ENCODE data around the gene MMP14. TPM values are rescaled to one million over a fixed set of nuclear protein-coding genes. Genes with fewer than 3 reads are reported as not detected.

MMP14 gene
- total RNA-seq, 1 experiment from 2014 or later = 34.8 TPM

DNA sequence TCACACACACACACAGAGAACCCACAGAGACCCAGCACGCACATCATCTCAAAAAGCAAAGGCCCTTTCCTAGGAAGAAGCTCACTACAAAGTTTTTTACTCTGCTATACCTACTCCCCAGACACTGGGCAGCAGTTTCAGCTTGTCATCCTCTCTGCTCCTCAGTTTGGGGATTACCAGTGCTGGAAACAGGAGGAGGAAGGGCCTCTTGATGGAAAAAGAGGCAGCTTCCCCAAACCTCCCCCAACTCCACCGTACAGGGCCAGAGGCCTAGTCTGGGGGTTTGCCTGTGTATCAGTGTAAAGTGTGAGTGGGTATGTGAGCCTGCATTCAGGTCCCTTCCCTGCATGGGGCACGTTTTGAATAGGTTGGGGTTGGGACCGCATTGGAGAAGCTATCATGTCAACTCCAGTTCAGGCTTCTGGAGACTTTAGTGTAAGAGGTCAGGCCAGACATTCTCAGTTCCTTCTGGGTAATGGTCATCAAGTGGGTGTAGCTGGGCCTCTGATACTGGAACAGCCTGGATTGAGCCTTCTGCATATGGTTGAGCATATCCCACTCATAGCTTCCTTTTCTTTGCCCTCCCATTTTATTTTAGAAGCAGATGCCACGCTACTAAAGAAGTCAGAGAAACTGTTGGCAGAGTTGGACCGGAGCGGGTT, 47.8 kb downstream of the MMP14 start:
- ChIA-PET CTCF (interaction anchor here (0.6 kb wide), 1 partner anchor 91 kb away, joined by 4 read pairs; no protein-coding TSS in a partner anchor), POLR2A (ENCODE audit: unreplicated experiment) (interaction anchor here (0.6 kb wide), 1 partner anchor 1064 kb away, joined by 11 read pairs; no protein-coding TSS in a partner anchor)
- intact Hi-C loops (cut with micrococcal nuclease; ENCODE audit: unreplicated experiment) = no loop called here
- H3K36me3 ChIP-seq (ENCODE audit: low read depth) = no peaks in the 10 kb centered on the region
- H3K27ac ChIP-seq = no peak overlapping the region
- H3K4me1 ChIP-seq (replicated peaks; ENCODE audit: insufficient read depth) = peaks cover 7% of the 10 kb centered on the region; the same call in 1 of the 2 replicates
- no peak for DNase-seq
- peaks cover 5% of the 10 kb centered on the region; the same call in 1 of the 2 replicates for H3F3A ChIP-seq (ENCODE audit: insufficient read depth, low read depth)
- no peaks in the 10 kb centered on the region for H4K20me1 ChIP-seq (ENCODE audit: insufficient read depth)
- no peak overlapping the region for H3K4me2 ChIP-seq
- no peak overlapping the region for H3K4me3 ChIP-seq
- no TSS peak for BruUV-seq (replicated peaks)
- H3K9me2 ChIP-seq (ENCODE audit: insufficient read depth) = no peaks in the 10 kb centered on the region
- no peaks in the 10 kb centered on the region for H3K79me2 ChIP-seq (ENCODE audit: low read depth)
- no peaks in the 10 kb centered on the region for H3K9me3 ChIP-seq (ENCODE audit: insufficient read depth, low read depth)
- H3K27me3 ChIP-seq (ENCODE audit: insufficient read depth, low read depth) = no peaks in the 10 kb centered on the region
- TF ChIP-seq, protein P1, sequence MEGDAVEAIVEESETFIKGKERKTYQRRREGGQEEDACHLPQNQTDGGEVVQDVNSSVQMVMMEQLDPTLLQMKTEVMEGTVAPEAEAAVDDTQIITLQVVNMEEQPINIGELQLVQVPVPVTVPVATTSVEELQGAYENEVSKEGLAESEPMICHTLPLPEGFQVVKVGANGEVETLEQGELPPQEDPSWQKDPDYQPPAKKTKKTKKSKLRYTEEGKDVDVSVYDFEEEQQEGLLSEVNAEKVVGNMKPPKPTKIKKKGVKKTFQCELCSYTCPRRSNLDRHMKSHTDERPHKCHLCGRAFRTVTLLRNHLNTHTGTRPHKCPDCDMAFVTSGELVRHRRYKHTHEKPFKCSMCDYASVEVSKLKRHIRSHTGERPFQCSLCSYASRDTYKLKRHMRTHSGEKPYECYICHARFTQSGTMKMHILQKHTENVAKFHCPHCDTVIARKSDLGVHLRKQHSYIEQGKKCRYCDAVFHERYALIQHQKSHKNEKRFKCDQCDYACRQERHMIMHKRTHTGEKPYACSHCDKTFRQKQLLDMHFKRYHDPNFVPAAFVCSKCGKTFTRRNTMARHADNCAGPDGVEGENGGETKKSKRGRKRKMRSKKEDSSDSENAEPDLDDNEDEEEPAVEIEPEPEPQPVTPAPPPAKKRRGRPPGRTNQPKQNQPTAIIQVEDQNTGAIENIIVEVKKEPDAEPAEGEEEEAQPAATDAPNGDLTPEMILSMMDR (conservative IDR thresholded peaks at IDR 0.05) = no peak
- no peak for TF ChIP-seq EZH2 (IDR thresholded peaks at IDR 0.05; ENCODE audit: low read depth)
- no peak overlapping the region for H2AFZ ChIP-seq

DNA sequence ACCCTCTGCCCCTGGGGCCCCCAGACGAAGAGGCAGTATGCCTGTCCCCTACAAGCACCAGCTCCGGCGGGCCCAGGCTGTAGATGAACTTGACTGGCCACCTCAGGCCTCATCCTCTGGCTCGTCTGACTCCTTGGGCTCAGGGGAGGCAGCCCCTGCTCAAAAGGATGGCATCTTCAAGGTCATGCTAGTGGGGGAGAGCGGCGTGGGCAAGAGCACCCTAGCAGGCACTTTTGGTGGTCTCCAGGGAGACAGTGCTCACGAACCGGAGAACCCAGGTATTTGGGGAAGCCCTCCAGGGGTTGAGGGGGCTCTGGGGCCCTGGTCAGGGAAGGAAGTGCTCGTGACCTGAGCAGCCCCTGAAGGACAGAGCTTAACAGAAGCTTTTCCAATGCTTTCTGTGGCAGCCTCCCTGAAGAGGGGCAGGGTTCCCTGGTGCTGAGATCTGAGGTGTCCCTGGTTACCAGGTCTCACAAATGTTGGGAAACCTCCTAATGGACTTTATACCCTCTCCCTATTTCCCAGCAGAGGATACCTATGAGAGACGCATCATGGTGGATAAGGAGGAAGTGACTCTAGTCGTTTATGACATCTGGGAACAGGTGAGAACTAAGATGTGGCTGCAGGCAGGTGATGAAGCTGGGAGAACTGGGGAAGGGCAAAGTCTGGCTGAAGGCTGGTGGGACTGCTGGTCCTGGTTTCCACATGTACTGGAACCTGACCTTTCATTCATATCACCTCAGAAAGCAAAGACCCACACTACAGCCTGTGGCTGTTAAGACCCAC, 48.5 kb downstream of the MMP14 start:
- TF ChIP-seq, protein P1 (conservative IDR thresholded peaks at IDR 0.05) = no peak
- TF ChIP-seq EZH2 (IDR thresholded peaks at IDR 0.05; ENCODE audit: low read depth) = no peak
- H2AFZ ChIP-seq = no peak overlapping the region
- intact Hi-C loops (cut with micrococcal nuclease; ENCODE audit: unreplicated experiment) = no loop called here
- TSS peak; percentile 19 for BruUV-seq (replicated peaks)
- no peaks in the 10 kb centered on the region for H3K9me2 ChIP-seq (ENCODE audit: insufficient read depth)
- ChIA-PET POLR2A (ENCODE audit: unreplicated experiment) (no interaction called here), CTCF (no interaction called here)
- no peaks in the 10 kb centered on the region for H3K36me3 ChIP-seq (ENCODE audit: low read depth)
- no peaks in the 10 kb centered on the region for H3K27me3 ChIP-seq (ENCODE audit: insufficient read depth, low read depth)
- no peak for DNase-seq
- no peak overlapping the region for H3K4me2 ChIP-seq
- H3K4me1 ChIP-seq (replicated peaks; ENCODE audit: insufficient read depth) = peaks cover 7% of the 10 kb centered on the region; the same call in 1 of the 2 replicates
- H3K79me2 ChIP-seq (ENCODE audit: low read depth) = no peaks in the 10 kb centered on the region
- H3K27ac ChIP-seq = no peak overlapping the region
- peaks cover 5% of the 10 kb centered on the region; the same call in 1 of the 2 replicates for H3F3A ChIP-seq (ENCODE audit: insufficient read depth, low read depth)
- H3K9me3 ChIP-seq (ENCODE audit: insufficient read depth, low read depth) = no peaks in the 10 kb centered on the region
- H4K20me1 ChIP-seq (ENCODE audit: insufficient read depth) = no peaks in the 10 kb centered on the region
- no peak overlapping the region for H3K4me3 ChIP-seq

DNA sequence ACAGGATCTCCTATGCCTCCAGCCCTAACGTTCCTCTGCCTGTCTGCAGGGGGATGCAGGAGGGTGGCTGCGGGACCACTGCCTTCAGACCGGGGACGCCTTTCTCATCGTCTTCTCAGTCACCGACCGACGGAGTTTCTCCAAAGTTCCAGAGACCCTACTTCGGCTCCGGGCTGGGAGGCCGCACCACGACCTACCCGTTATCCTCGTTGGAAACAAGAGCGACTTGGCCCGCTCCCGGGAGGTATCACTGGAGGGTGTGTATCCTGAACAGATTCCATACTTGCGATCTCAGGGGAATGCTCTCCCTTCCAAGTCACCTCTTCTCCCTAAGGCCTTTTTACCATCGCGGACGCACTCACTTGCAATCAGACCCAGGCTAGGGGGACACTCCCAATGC, 49.6 kb downstream of the MMP14 start:
- ChIA-PET POLR2A (ENCODE audit: unreplicated experiment) (interaction anchor here (0.6 to 0.7 kb wide), 2 partner anchors 59 to 98 kb away, joined by 3 to 5 read pairs; no protein-coding TSS in a partner anchor), CTCF (no interaction called here)
- Histone ChIP-seq H3F3A (ENCODE audit: insufficient read depth, low read depth) (peaks cover 5% of the 10 kb centered on the region; the same call in 1 of the 2 replicates), H3K27ac (no peak overlapping the region), H3K27me3 (ENCODE audit: insufficient read depth, low read depth) (no peaks in the 10 kb centered on the region), H4K20me1 (ENCODE audit: insufficient read depth) (no peaks in the 10 kb centered on the region), H3K4me3 (peak overlapping the region; percentile 68; the same call in 1 of the 2 replicates), H3K4me1 (replicated peaks; ENCODE audit: insufficient read depth) (peaks cover 7% of the 10 kb centered on the region; the same call in 1 of the 2 replicates), H3K9me2 (ENCODE audit: insufficient read depth) (no peaks in the 10 kb centered on the region), H3K36me3 (ENCODE audit: low read depth) (no peaks in the 10 kb centered on the region), H3K4me2 (peak overlapping the region; percentile 86), H3K9me3 (ENCODE audit: insufficient read depth, low read depth) (no peaks in the 10 kb centered on the region), H3K79me2 (ENCODE audit: low read depth) (no peaks in the 10 kb centered on the region), H2AFZ (peak overlapping the region; percentile 79)
- no TSS peak for BruUV-seq (replicated peaks)
- TF ChIP-seq, protein P1 (conservative IDR thresholded peaks at IDR 0.05) = no peak
- no peak for TF ChIP-seq EZH2 (IDR thresholded peaks at IDR 0.05; ENCODE audit: low read depth)
- intact Hi-C loops (cut with micrococcal nuclease; ENCODE audit: unreplicated experiment) = no loop called here
- no peak for DNase-seq

Data from PC-9 (cell line).